Spleen (tissue), 11 donors: ENCODE measurements around the gene WSCD1. TPM values are rescaled to one million over a fixed set of nuclear protein-coding genes. Genes with fewer than 3 reads are reported as not detected.
A peak's percentile ranks its signal among the peaks of the same experiment; 100 is the strongest.

Experiments
- DNase-seq: peaks from one replicate; pipeline ENCODE4 v3.0.0-alpha.2; 2020
- H3K27ac ChIP-seq, 8 donors: fragments of 200-600 bp; sonication (generic) in 7 of 8; 1 replicate in 4 of 8; 2 replicates in 4 of 8; pipeline versions ENCODE4 v1.5.0 to v1.8.0; 2016 to 2021; ENCODE audit warnings: inconsistent platforms in 4 of 8, mild to moderate bottlenecking in 4 of 8, moderate library complexity in 1 of 8
- H3K27me3 ChIP-seq, 7 donors: fragments of 200-600 bp; sonication (generic) in 6 of 7; replicated peaks in 1 of 7; 1 replicate in 4 of 7; 2 replicates in 3 of 7; pipeline versions ENCODE4 v1.5.0 to v1.8.0; 2016 to 2021; ENCODE audit warnings: inconsistent platforms in 3 of 7, mild to moderate bottlenecking in 1 of 7
- H3K36me3 ChIP-seq, 6 donors: fragments of 200-600 bp; sonication (generic) in 5 of 6; 1 replicate in 4 of 6; 2 replicates in 2 of 6; pipeline versions ENCODE4 v1.5.0 to v1.8.0; 2016 to 2021; ENCODE audit warnings: inconsistent platforms in 2 of 6
- H3K4me1 ChIP-seq, 6 donors: fragments of 200-600 bp; sonication (generic) in 5 of 6; 1 replicate in 3 of 6; 2 replicates in 3 of 6; pipeline versions ENCODE4 v1.5.0 to v1.8.0; 2016 to 2021; ENCODE audit warnings: inconsistent platforms in 3 of 6
- H3K4me3 ChIP-seq, 8 donors: fragments of 200-600 bp; sonication (generic) in 7 of 8; 1 replicate in 4 of 8; 2 replicates in 4 of 8; pipeline versions ENCODE4 v1.5.0 to v1.8.0; 2016 to 2021; ENCODE audit warnings: inconsistent platforms in 4 of 8, mild to moderate bottlenecking in 4 of 8, moderate library complexity in 2 of 8
- H3K9me3 ChIP-seq, 8 donors: fragments of 200-600 bp; sonication (generic) in 7 of 8; 1 replicate in 4 of 8; 2 replicates in 4 of 8; pipeline versions ENCODE4 v1.5.0 to v1.8.0; 2016 to 2021; ENCODE audit warnings: inconsistent platforms in 4 of 8
- POLR2A ChIP-seq, 3 donors: fragments of 450-650 bp; IDR thresholded peaks; one replicate each; pipeline ENCODE4 v1.5.1; 2017; ENCODE audit warnings: antibody characterized with exemption in 3 of 3, mild to moderate bottlenecking in 1 of 3
- POLR2AphosphoS5 ChIP-seq, 3 donors: sonication (generic); formaldehyde crosslinking; IDR thresholded peaks; one replicate each; pipeline ENCODE4 v1.5.1; 2017; ENCODE audit warnings: antibody characterized with exemption in 3 of 3
- WGBS, 5 donors: extraction: QIAGEN DNeasy Blood & Tissue Kit in 3 of 5; methylation state at CpG; one replicate each; pipeline versions ENCODE4 v1.1.5 to v1.1.7; 2013 to 2018; 5-methylcytosine and 5-hydroxymethylcytosine counted together
- intact Hi-C: fragments of 100-400 bp; cut with DNase I; formaldehyde crosslinking; loops from one replicate; pipeline ENCODE4 v1.15.0; 2023; ENCODE audit warnings: low total_unique reads
- polyA plus RNA-seq, 3 donors: library from polyadenylated mRNA; stranded (reverse); fragments of 200-250 nt; gene quantifications; one replicate each; pipeline ENCODE4 v1.2.1, GENCODE V29; 2013
- total RNA-seq, 7 donors: library from RNA; depleted of rRNA in 3 of 7; stranded (reverse); fragments of >200 nt in 3 of 7; fragmentation: NEBNext Ultra II Directional in 4 of 7; extraction: Animal tissue kit (Norgen Biotek cat#: 25700) in 4 of 7; gene quantifications; one replicate each; pipeline versions ENCODE4 v1.1.0 to v1.2.1, GENCODE V29; 2016 to 2021
- TF ChIP-seq, protein P1 (sequence below), 11 experiments: fragments of 200-600 bp in 7 of 11; fragments of 450-650 bp in 4 of 11; sonication (generic) in 4 of 11; IDR thresholded peaks in 8 of 11; conservative IDR thresholded peaks in 3 of 11; 1 replicate in 7 of 11; 2 replicates in 4 of 11; pipeline versions ENCODE4 v1.4.0 to v1.8.0; 2016 to 2021; ENCODE audit warnings: antibody characterized with exemption in 11 of 11, inconsistent platforms in 4 of 11, mild to moderate bottlenecking in 1 of 11
- donor health status: healthy with polysubstance abuse.
- donor health status: DM: no; HTN: no; CAD: no; lungs with moderate emphysema.
- donor health status: DM: no; HTN: no; CAD: no.
- donor health status: Bipolar disorder and iron deficiency.
- donor health status: healthy.
- donor health status: DM: no; HTN: no; CAD: no.
- donor health status: DM: yes; HTN: yes; CAD: no.

The WSCD1 gene
- total and polyA plus RNA-seq, 10 donors, result 2.4 to 84.1 (median 44.3) TPM

DNA sequence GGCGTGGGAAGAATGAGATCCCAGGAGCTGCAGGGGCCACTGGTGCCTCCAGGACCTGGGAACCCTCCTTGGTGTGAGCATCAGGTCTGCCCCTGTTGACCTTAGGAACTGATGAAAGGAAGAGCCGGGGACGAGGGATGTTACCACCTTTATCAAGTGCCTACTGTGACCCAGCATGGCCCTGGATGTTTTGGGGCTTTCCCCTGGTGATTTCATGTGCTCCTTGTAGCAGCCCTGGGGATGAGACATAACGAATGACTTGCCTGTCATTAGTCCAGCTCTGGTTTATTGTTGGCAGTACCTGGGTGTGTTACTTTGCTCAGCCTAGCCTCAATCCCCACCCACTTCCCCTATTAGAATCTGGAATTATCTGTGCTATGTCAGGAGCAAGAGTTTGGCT is 39.9 kb downstream of the WSCD1 start:
- Histone ChIP-seq H3K4me1 (no peaks in the 10 kb centered on the region), H3K27ac (no peak overlapping the region), H3K4me3 (no peak overlapping the region), H3K36me3 (peaks cover 0 to 12% (median 0%) of the 10 kb centered on the region in 6 donors), H3K27me3 (peaks cover 0 to 7% (median 0%) of the 10 kb centered on the region in 7 donors), H3K9me3 (no peaks in the 10 kb centered on the region)
- WGBS, 5 donors, result 74 to 83% (median 75%) methylated on average over 4 of the region's 4 CpGs
- TF ChIP-seq, protein P1, sequence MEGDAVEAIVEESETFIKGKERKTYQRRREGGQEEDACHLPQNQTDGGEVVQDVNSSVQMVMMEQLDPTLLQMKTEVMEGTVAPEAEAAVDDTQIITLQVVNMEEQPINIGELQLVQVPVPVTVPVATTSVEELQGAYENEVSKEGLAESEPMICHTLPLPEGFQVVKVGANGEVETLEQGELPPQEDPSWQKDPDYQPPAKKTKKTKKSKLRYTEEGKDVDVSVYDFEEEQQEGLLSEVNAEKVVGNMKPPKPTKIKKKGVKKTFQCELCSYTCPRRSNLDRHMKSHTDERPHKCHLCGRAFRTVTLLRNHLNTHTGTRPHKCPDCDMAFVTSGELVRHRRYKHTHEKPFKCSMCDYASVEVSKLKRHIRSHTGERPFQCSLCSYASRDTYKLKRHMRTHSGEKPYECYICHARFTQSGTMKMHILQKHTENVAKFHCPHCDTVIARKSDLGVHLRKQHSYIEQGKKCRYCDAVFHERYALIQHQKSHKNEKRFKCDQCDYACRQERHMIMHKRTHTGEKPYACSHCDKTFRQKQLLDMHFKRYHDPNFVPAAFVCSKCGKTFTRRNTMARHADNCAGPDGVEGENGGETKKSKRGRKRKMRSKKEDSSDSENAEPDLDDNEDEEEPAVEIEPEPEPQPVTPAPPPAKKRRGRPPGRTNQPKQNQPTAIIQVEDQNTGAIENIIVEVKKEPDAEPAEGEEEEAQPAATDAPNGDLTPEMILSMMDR (IDR thresholded peaks at IDR 0.05 in 8 of 11, conservative IDR thresholded peaks at IDR 0.05 in 3 of 11), result no peak
- TF ChIP-seq POLR2A (IDR thresholded peaks at IDR 0.05) (no peak), POLR2AphosphoS5 (IDR thresholded peaks at IDR 0.05) (no peak)
- intact Hi-C loops, result no loop called here
- DNase-seq, result peak; percentile 33

- no peaks in the 10 kb centered on the region for H3K9me3 ChIP-seq
- H3K27ac ChIP-seq, result no peak overlapping the region
- H3K4me1 ChIP-seq, result no peaks in the 10 kb centered on the region
- H3K4me3 ChIP-seq, result no peak overlapping the region
- peaks cover 0 to 4% (median 0%) of the 10 kb centered on the region in 7 donors for H3K27me3 ChIP-seq
- peak; percentile 16 for DNase-seq
- intact Hi-C loops, result no loop called here
- TF ChIP-seq, protein P1 (IDR thresholded peaks at IDR 0.05 in 8 of 11, conservative IDR thresholded peaks at IDR 0.05 in 3 of 11), result no peak
- no peak for TF ChIP-seq POLR2A (IDR thresholded peaks at IDR 0.05)
- no peak for TF ChIP-seq POLR2AphosphoS5 (IDR thresholded peaks at IDR 0.05)
- peaks cover 0 to 12% (median 0%) of the 10 kb centered on the region in 6 donors for H3K36me3 ChIP-seq
- 79 to 87% (median 84%) methylated on average over 7 of the region's 7 CpGs for WGBS, 5 donors
Measured at GRCh38 chr17:6110592-6110991, 40.4 kb downstream of the WSCD1 start.

- Histone ChIP-seq H3K36me3 (peaks cover 0 to 41% (median 0%) of the 10 kb centered on the region in 6 donors), H3K4me1 (no peaks in the 10 kb centered on the region), H3K4me3 (no peak overlapping the region), H3K9me3 (peaks cover 4 to 37% (median 16%) of the 10 kb centered on the region in 8 donors), H3K27me3 (no peaks in the 10 kb centered on the region), H3K27ac (no peak overlapping the region)
- TF ChIP-seq POLR2AphosphoS5 (IDR thresholded peaks at IDR 0.05) (no peak), POLR2A (IDR thresholded peaks at IDR 0.05) (no peak)
- TF ChIP-seq, protein P1 (IDR thresholded peaks at IDR 0.05 in 8 of 11, conservative IDR thresholded peaks at IDR 0.05 in 3 of 11), result no peak
- DNase-seq, result no peak
- 89 to 97% (median 94%) methylated on average over 31 to 34 of the region's 34 CpGs for WGBS, 5 donors
- intact Hi-C loops, result no loop called here
Measured at GRCh38 chr17:6120351-6120750, 50.2 kb downstream of the WSCD1 start.

- TF ChIP-seq POLR2A (IDR thresholded peaks at IDR 0.05) (no peak), POLR2AphosphoS5 (IDR thresholded peaks at IDR 0.05) (no peak)
- TF ChIP-seq, protein P1 (IDR thresholded peaks at IDR 0.05 in 8 of 11, conservative IDR thresholded peaks at IDR 0.05 in 3 of 11), result no peak
- Histone ChIP-seq H3K4me1 (no peaks in the 10 kb centered on the region), H3K9me3 (peaks cover 4 to 36% (median 19%) of the 10 kb centered on the region in 8 donors), H3K36me3 (peaks cover 0 to 21% (median 0%) of the 10 kb centered on the region in 6 donors), H3K27me3 (peaks cover 0 to 4% (median 0%) of the 10 kb centered on the region in 7 donors), H3K27ac (no peak overlapping the region), H3K4me3 (no peak overlapping the region)
- intact Hi-C loops, result no loop called here
- DNase-seq, result no peak
Measured at GRCh38 chr17:6124856-6125255, 54.7 kb downstream of the WSCD1 start.
